GM21423 (cell line): ENCODE results near the gene PIAS3.
"Not testable (repeated sequence)": the region's sequence is repeated elsewhere in the genome, so short reads cannot be mapped to it uniquely, and the experiment has no call there.

Experiments
- ATAC-seq: cut with Tn5 transposase; IDR thresholded peaks from one replicate; pipeline ENCODE4 v1.9.1; 2021; ENCODE audit warnings: mild to moderate bottlenecking, moderate library complexity; ENCODE audit not compliant: unreplicated experiment

The PIAS3 gene

DNA sequence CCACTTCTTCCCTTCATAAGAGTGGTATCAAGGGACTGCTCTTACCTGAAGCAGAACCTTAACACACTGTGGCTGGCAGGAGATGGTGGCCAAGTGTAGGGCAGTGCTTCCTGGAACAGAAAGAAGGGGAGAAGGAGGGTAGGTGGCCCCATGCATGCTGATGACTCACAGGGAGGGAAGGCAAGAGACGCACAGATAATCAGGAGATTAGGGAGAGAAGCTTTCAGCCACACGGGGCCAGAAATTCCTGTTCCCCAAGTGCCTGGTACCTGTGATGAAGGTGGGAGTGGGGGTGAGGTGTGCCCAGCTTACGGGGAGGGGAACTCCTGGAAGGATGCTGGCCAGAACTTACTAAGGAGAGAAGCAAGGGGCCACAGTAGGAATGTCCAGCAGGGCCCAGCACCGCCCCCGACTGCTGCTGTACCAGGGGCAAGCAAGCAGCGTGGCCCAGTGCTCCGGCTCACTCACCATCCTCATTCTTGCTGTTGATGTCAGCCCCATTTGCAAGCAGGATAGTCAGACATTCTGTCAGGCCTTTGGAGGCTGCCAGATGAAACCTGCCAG is 19.1 kb upstream of the PIAS3 start:
- no peak for ATAC-seq

DNA sequence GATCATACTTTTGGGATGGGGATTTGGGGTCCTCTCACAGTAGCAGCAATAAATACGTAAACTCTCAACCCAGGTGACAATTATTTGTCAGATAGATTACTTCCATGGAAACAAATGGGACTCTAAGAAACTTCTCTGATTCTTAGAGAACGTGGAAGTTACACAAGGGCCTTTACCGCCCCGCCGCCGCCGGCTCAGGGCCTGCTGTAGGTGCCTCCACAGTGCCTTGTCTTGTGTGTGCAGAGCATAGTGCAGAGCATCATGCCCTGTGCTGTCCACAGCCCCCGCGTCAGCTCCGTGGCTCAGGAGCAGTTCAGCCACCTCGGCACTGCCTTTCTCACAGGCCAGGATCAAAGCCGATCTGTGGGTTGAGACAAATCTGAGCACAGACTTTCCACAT is 15.8 kb upstream of the PIAS3 start:
- ATAC-seq, result no peak

DNA sequence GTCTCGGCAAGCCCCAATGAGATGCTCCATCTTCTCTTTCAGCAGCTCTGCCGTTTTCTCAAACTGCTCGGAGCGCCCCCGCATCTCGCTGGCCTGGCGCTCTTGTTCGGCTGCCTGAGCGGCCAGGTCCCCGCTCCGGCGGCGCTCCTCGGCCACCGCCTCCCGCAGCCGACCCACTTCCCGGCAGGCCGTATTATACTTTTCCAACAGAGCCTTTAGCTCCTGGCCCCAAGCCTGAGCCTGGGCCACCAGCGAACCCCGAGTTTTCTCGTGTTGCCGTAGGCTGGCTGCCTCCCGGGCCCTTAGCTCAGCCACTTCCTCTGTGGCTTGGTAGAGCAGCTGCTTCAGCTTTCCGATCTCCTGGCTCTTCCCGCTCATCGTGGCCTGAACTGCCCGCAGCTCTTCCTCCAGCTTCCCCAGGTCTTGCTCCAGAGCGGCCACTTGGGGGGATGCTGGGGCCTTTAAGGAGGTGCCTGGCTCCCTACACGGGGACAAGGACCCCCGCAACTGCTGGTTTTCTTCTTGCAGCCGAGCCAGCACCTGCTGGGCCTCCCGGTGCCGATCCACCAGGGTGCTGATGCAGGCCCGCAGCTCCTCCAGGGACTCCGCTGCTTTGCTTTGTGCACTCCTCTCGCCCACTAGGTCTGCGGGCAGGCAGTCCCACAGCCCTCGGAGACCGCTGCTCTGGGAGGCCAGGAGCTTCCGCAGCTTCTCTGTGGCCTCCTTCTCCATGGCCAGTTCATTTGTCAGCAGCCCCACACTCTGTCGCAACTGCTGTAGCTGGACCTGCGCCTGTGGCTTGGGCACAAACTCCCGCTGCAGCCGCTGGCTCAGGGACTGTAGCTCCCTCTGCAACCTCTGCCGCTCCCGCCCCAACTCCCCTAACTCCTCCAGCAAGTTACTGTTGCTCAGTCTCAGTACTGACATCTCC is 13.4 kb upstream of the PIAS3 start:
- no peak for ATAC-seq

DNA sequence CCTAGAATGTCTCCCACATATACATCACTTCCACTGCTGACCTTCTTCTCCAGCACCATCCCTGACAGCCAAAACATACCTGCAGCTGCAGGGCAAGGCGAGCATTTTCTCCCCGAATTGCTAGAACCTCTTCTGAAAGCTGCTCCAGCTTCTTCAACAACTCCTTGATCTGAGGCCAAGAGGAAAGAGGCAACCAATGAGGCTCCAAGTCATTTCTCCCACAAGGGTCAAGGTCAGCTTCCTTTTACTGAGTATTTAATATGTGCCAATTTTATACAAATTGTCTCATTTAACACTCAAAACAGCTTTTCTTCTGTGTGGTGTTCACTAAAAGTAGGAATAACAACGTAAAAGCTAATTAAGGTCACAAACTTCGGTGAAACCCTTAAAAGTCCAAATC is 9.4 kb upstream of the PIAS3 start:
- ATAC-seq, result no peak

DNA sequence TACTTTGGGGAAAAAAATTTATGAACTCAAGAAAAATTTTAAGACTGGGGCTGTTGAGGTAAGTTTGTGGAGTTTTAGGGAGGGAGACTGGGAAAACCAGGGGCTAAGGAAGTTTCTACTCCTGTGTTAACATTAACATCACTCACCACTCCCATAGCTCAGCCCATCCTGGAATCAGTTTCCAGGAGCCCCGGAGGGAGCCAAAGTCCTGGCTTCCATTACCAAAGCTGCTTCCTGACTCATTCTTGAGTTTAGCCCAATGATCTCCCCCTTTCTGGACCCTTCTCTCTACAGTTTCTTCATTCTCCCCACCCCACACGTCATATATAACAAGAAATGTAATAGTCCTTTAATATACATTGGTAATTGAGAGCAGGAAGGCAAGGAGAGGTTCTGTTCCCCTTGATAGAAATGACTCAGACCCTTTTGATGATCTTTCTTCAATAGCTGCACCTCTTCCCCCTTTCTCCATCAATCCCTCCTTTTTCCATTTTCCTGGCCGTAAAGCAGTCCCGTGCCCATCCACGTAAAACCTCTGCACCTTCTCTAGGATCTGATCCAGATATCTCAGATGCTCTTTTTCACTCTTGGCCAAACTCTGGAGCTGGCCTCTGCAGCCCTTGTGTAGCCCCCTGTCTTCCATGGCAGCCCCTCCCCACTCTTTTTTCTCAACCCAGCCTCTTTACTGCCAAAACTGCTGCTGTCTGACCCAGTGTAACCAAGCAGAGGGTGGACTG is 4.6 kb upstream of the PIAS3 start:
- no peak for ATAC-seq

DNA sequence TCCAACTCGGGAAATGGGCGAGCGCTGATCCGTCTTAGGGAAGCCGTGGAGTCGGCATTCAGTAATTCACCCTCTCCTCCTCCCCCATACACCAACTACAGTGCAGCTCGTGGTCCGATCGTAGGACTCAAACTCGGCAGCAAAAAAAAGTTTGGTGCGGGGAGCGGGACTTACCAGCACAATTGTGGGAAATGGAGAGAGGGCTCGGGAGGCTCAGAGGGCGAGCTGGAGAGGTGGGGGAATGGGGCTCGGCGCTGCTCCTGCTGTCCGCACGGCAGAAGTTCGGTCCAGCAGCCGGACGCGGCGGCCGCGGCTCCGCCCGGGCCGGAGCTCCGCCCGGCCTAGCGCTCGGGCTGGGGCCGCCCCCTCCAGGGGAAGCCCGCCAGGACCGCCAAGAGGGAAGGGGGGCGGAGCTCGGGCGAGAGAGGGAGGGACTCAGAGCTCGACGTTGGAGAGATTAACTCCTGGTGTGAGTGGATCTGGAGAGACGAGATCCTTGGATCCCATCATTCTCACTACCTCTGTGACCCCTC is 676 bp upstream of the PIAS3 start:
- peak; percentile 78 for ATAC-seq

DNA sequence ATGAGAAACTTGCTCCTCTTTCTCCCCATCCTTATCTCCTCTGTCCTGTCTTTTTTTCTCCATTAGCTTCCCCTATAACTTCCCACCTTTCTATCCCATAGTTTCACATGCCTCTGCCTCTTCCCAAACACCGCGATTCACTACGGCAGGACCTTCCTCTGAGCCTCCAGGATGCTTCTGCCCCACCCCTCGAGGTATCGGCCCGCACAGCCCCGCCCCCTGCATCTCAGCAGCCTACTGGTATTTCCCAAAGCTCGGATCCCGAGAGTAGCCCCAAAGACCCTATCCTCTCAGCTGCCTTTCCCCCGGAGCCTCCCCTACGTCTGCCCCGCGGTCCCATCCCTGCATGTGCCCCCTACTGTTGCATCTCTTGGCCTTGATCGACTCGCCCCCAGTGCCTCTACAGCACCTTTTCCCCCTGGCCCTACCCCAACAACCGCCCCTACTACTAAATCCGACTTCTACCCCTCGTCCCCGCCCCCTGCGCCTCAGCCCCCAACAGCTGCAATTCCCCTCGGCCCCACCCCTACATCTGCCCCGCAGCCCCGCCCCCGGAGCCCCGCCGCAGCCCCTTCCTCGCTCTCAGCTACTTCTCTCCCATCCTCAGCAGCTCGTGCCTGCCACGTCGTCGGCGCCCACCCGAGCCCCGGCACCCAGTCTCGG is 512 bp downstream of the PIAS3 start:
- peak; percentile 9 for ATAC-seq

DNA sequence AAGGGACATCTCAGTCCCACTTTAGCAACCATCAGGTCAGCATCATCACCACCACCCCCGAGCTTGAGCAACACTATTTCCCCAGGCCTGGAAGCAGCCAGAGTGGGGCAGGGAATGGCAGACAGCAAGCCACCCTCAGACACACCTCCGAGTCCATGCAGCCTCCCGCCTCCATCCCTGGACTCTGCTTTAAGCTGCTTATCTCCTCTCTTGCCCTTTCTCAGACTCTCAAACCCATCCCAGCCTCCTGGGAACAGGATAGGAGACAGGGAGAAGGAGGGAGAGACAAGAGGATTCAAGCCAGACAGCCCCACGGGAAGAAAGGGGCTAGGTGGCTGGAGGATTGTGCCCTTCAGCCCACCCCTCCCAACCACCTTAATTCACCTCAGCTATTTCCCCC is 1.7 kb downstream of the PIAS3 start:
- ATAC-seq, result no peak

DNA sequence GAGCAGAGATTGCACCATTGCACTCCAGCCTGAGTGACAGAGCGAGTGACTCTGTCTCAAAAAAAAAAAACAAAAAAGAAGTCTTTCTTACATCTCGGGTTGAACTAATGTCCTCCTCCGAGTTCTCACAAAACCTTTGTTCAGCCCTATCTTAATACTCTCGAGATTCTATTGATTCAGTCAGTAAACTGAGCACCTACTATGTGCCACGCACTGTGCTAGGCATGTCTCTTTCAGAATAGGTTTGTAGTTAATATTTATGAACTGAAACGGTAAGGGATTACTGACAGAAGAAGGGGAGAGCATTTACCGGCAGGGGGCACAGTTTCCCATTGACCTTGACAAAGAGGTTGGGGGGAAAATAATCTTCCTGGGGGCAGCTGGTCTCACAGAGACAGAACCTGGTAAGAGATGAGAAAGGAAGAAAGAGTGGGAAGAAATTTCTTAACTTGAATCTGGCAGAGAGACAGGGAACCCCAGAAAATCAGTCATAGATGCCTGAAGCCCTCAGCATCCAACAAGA is 3.4 kb downstream of the PIAS3 start:
- no peak for ATAC-seq

DNA sequence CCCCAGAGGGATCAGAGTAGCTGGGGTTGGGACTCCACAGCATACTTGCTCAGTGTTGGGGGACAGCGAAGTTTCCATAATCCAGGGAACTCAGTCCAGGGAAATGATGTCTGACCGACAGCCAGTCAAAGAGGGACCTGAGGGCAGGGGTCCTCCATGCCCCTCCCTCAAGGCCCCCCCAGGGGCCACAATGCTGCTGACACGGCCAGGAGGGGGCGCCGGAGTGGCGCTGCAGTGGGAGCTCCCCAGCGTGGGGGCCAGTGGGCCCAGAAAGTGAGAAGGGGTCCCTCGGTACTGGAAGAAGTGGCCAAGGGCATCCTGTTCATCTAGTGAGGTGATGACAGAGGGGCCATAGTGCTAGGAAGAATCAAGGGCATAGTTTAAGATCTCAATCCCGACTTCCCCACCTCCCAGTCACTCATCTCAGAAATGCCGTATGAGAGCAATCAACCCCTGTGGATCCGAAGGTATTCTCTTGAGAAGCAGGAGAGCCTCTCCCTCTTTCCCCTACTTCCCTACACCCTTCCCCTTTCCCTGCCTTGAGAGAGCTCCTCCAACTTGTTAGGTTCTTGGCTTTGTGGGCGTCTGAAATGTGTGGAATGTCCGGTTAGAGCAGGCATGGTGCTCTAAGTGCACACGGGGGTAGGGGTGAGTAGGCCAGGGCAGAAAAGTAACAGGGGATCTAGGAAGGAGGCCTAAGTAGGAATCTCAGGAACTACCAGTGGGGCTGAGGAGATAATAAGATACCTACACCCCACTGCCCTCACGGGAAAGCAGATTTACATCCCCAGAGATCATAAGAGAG is 9.3 kb downstream of the PIAS3 start:
- no peak for ATAC-seq

DNA sequence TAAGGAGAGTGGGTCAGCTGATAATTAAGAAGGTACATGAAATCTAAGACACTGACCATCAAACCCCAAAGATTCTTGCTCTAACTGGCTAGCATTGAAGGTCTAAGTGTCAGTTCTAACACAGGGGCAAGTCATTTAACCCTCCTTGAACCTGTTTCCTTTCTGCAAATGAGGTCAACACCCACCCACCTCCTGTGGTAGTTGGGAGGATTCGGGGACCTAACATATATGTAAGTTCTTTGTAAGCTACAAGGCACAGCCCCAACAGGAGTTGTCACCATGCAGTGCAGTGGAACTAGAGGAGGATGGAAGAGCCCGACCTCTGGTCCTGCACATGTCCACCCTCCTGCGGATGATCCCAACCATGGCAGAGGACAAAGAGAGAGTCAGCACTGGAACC is 11.1 kb downstream of the PIAS3 start:
- no peak for ATAC-seq

DNA sequence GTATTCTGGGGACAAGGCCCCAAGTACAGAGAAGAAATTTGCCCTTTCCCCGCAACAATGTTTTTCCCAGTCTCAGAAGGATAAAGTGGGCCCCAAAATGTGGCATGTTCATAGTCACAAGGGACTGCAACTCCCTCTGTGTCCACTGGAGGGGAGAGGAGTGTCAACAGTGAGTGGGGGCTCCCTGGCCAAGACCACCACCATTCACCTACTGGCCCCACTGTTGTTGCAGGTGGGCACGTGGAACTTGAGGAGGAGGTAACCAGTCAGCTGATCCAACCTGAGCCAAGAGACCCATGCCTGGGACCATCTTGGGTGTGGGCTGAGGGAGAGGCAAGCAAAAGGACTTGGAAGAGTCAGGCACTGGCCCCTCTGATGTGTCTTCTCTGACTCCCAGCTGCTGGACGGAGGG is 12.7 kb downstream of the PIAS3 start:
- no peak for ATAC-seq

DNA sequence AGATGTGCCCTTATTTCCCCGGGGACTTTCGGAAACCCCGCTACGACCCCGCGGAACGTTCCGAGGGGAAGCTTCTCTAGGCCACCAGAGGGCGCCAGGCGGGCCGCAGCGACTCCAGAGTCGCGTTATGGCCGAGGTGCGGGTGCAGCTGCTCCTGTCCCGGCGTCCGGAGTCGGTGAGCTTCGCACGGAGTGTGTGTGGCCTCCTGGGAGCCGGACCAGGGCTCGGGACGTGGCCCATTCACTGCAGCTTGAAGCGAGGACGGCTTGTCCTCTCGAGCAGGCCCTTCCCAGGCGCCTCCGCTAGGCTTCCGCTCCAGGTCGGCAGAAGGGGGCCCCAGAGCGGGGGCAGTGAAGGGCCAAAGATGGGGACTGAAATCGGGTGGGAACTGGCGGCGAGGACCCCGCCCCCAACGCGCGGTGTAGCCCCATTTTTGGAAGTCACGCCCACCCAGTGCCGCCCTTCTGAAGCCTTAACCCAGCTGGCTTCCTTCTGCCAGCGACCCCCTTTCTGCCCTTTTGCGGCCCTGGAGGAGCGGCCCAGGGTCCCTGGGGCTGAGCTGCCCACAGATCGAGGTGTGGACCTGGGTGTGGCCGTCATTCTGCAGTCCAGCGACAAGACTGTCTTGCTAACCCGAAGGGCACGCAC is 13.2 kb downstream of the PIAS3 start, which contains the start of gene NUDT17:
NUDT17 (plus strand) TSS at position 117 of the 648 bp plus-strand sequence; CDS start at position 128, 11 bp downstream.
- peak; percentile 51 for ATAC-seq

DNA sequence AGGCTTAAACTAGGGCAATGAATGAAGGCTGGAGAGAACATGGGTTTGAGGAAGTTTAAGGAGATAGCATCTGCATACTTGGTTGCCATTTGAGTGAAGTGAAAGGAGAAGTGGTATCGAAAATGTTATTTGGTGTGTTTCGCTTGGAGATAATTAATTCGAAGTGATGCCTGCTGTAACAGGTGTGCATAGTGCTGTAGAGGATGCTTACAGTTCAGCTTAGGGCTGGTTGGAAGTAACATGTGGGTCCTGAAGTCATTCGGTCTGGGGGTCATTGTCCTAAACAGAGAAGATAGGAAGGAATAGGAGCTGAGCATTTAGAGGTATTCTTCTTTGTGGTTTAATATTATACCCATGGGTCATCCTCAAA is 13.8 kb downstream of the PIAS3 start:
- ATAC-seq, result peak; percentile 75

DNA sequence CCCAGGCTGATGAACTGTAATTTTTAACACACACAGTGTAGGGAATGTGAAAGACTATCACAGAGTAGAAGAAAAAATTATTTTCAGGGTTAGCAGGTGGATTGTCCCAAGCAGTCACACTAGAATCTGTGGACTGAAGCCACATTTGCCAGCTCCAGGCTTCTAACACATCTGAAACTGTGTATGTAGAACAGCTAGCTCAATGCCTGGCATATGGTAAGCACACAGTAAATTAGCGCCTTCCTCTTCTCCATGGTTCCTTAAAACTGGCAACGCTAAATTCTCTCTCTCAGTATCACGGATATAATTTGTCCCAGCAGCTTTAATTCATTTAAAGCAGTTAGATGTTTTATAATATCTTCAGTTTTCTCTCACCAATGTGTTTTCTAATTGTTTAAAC is 15.8 kb downstream of the PIAS3 start:
- ATAC-seq, result no peak

DNA sequence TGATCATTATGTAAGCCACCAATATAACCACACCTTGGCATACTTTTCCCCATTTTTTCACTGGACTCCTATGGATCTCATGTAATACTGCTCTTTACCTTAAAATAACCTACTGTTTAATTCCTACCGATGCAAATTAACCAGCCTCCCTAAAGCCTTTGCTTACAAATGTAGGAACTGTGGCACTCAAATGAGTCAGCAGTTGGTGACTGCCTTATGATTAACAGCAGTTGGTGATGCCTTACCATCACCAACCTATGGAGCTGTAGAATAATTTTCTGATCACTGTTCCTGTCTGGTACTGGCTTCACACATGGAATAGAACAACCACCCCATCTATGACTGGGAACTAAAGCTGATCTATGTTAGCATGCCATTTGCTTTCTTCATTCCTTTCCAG is 21.2 kb downstream of the PIAS3 start:
- ATAC-seq, result no peak

DNA sequence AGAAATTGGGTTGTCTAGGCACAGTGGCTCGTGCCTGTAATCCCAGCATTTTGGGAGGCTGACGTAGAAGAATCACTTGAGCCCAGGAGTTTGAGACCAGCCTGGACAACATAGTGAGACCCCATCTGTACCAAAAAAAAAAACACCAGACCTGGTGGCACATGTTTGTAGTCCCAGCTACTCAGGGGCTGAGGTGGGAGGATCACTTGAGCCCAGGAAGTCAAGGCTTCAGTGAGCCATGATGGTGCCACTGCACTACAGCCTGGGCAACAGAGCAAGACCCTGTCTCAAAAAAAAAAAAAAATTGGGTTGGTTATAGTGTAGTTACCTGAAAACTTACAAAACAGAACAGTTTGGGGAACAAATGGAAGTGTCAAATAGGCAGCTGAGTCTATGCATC is 28.1 kb downstream of the PIAS3 start:
- not testable (repeated sequence) for ATAC-seq

DNA sequence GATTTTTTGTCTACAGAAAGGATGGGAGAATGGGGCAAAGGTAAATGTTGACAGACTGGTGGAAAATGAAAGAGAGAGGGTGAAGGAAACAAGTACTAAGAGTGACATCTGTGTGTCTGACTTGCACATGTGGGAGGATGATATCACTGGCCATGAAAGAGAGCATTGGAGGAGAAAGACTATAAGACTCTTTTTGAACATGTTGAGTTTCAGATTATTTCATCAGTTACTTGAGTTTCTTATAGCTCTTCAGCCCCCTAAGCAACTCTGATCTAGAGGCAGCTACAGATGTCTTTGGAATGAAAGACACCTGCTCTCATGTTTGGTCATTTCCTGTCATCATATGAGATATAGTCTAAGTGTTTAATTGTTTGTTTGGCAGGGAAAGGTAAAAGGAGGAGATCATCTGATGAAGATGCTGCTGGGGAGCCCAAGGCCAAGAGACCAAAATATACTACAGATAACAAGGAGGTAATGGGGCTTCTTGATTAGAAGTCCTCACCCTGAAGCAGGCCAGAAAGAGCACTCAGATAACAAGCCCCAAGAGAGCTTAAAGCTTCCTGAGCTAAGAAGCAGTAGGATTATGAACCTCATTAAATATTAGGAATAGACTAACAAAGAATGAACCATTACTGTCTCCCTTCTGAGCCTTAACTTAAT is 30.4 kb downstream of the PIAS3 start:
- ATAC-seq, result no peak

DNA sequence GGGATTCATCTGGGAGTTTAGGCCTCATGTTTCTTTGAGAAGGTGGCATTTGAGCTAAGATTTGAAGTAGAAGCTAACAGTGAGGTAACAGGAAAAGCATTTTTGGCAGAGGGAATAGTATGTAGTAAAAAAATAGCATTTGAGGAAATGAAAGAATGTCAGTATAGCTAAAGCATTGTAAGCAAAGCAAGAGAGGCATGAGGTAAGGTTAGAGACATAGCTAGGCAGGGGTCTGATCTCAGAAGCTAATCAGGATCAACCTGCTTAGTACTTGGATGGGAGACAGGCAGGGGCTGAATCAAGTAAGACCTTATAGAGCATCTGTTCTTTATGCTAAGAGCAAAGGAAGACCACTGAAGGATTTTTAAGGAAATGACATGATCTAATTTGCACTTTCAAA is 30.9 kb downstream of the PIAS3 start:
- ATAC-seq, result no peak
